ENCODE data around the gene BFSP1.

GRCh38 chr20:17579369-17580039 is 48.3 kb upstream of the BFSP1 start:
- TF ChIP-seq CTCF (IDR thresholded peaks at IDR 0.05) (no peak), EP300 (IDR thresholded peaks at IDR 0.05) (no peak), POLR2A (IDR thresholded peaks at IDR 0.05) (no peak), POLR2AphosphoS5 (IDR thresholded peaks at IDR 0.05) (no peak)
